H1 (cell line): Measurements from ENCODE around the gene HBD. TPM values are rescaled to one million over a fixed set of nuclear protein-coding genes. Genes with fewer than 3 reads are reported as not detected.

ENCODE experiments used
- CTCF ChIA-PET: fragments of 300-600 bp; sonication (Branson Sonifier 250); formaldehyde crosslinking; loops from one replicate; lab custom pipeline; 2021; ENCODE audit not compliant: partially characterized antibody; lab: Charles Lee
- POLR2A ChIA-PET: fragments of 300-600 bp; sonication (Branson Sonifier 250); formaldehyde crosslinking; loops from one replicate; lab custom pipeline; 2021; ENCODE audit warnings: inconsistent platforms; ENCODE audit not compliant: partially characterized antibody; lab: Charles Lee
- DNase-seq, 2 experiments: peaks; one replicate each; pipeline versions ENCODE4 v3.0.0 to v3.0.0-alpha.2; 2010 to 2022; ENCODE audit warnings: low spot score in 2 of 2, low read depth in 1 of 2, mixed read lengths in 1 of 2
- FAIRE-seq: peaks from 2 replicates; lab custom pipeline; 2011; peaks lifted over from hg19 to GRCh38; lab: Jason Lieb, UNC
- H2AFZ ChIP-seq: 2 replicates; pipeline ENCODE4 v1.8.1; 2012; ENCODE audit warnings: low read length, inconsistent platforms
- H2AK5ac ChIP-seq: 2 replicates; pipeline ENCODE4 v1.6.1; 2013; ENCODE audit warnings: low read depth, low read length
- H2BK120ac ChIP-seq: replicated peaks from 2 replicates; pipeline ENCODE3; 2013; ENCODE audit warnings: low read depth, low read length, inconsistent platforms
- H2BK12ac ChIP-seq: 2 replicates; pipeline ENCODE4 v1.6.1; 2013; ENCODE audit warnings: low read depth, low read length
- H2BK15ac ChIP-seq: 2 replicates; pipeline ENCODE4 v1.6.1; 2013; ENCODE audit warnings: low read length
- H2BK20ac ChIP-seq: 2 replicates; pipeline ENCODE4 v1.6.1; 2013; ENCODE audit warnings: low read length
- H2BK5ac ChIP-seq: 2 replicates; pipeline ENCODE4 v1.6.1; 2013; ENCODE audit warnings: low read depth, low read length
- H3K14ac ChIP-seq: 2 replicates; pipeline ENCODE4 v1.6.1; 2013; ENCODE audit warnings: inconsistent platforms; ENCODE audit not compliant: insufficient read length
- H3K18ac ChIP-seq: 2 replicates; pipeline ENCODE4 v1.6.1; 2013; ENCODE audit warnings: low read length; ENCODE audit errors: extremely low read depth
- H3K23ac ChIP-seq: 2 replicates; pipeline ENCODE4 v1.6.1; 2013; ENCODE audit warnings: inconsistent platforms; ENCODE audit not compliant: insufficient read length
- H3K23me2 ChIP-seq: 2 replicates; pipeline ENCODE4 v1.6.1; 2013; ENCODE audit warnings: low read depth, low read length
- H3K27ac ChIP-seq: 2 replicates; pipeline ENCODE4 v1.6.1; 2011; ENCODE audit warnings: low read depth, low read length, inconsistent platforms
- H3K27me3 ChIP-seq, 4 experiments: replicated peaks in 1 of 4; 1 replicate in 1 of 4; 2 replicates in 3 of 4; pipeline versions ENCODE4 v1.6.1 to v1.8.1; 2011 to 2013; ENCODE audit warnings: low read length in 3 of 4, mild to moderate bottlenecking in 3 of 4, inconsistent platforms in 2 of 4, mixed read lengths in 2 of 4, moderate library complexity in 1 of 4; ENCODE audit not compliant: control insufficient read depth in 3 of 4, insufficient read depth in 3 of 4; ENCODE audit errors: extremely low read depth in 1 of 4
- H3K36me3 ChIP-seq, 4 experiments: 2 replicates each; pipeline versions ENCODE4 v1.6.1 to v1.8.1; 2011 to 2013; ENCODE audit warnings: mild to moderate bottlenecking in 4 of 4, low read length in 3 of 4, moderate library complexity in 2 of 4, control low read depth in 1 of 4, inconsistent platforms in 1 of 4; ENCODE audit not compliant: insufficient read depth in 4 of 4, control insufficient read depth in 2 of 4
- H3K4ac ChIP-seq: replicated peaks from 2 replicates; pipeline ENCODE3; 2013; ENCODE audit warnings: low read length, low read depth, mixed read lengths, inconsistent platforms; ENCODE audit not compliant: insufficient read length
- H3K4me1 ChIP-seq, 4 experiments: replicated peaks in 1 of 4; 1 replicate in 1 of 4; 2 replicates in 3 of 4; pipeline versions ENCODE4 v1.6.1 to v1.8.1; 2011 to 2013; ENCODE audit warnings: low read length in 3 of 4, inconsistent platforms in 2 of 4, mixed read lengths in 1 of 4; ENCODE audit not compliant: insufficient read depth in 4 of 4, control insufficient read depth in 3 of 4
- H3K4me2 ChIP-seq, 2 experiments: 2 replicates each; pipeline versions ENCODE4 v1.6.1 to v1.8.1; 2011 to 2013; ENCODE audit warnings: low read depth in 2 of 2, low read length in 2 of 2, control low read depth in 1 of 2, inconsistent platforms in 1 of 2, mild to moderate bottlenecking in 1 of 2; ENCODE audit not compliant: insufficient read depth in 1 of 2
- H3K4me3 ChIP-seq, 4 experiments: fragments of 200-600, 300-600 bp in 1 of 4; sonication (generic), shearing (Covaris generic), sonication (Bioruptor Twin) in 1 of 4; 2 replicates each; pipeline versions ENCODE4 v1.5.1 to v1.8.1; 2011 to 2016; ENCODE audit warnings: low read length in 4 of 4, low read depth in 3 of 4, control low read depth in 2 of 4, inconsistent platforms in 2 of 4, mild to moderate bottlenecking in 2 of 4, mixed read lengths in 1 of 4, moderate library complexity in 1 of 4; ENCODE audit not compliant: insufficient read depth in 2 of 4; ENCODE audit errors: extremely low read depth in 1 of 4
- H3K56ac ChIP-seq: replicated peaks from 2 replicates; pipeline ENCODE3; 2013; ENCODE audit warnings: low read depth, mild to moderate bottlenecking, mixed read lengths, low read length, inconsistent platforms; ENCODE audit not compliant: insufficient read length
- H3K79me1 ChIP-seq: 2 replicates; pipeline ENCODE4 v1.6.1; 2013; ENCODE audit warnings: low read depth, low read length, control low read depth
- H3K79me2 ChIP-seq, 2 experiments: 2 replicates each; pipeline versions ENCODE4 v1.6.1 to v1.8.1; 2012 to 2013; ENCODE audit warnings: low read length in 2 of 2, mild to moderate bottlenecking in 2 of 2, inconsistent platforms in 1 of 2; ENCODE audit not compliant: insufficient read depth in 2 of 2, control insufficient read depth in 1 of 2
- H3K9ac ChIP-seq, 4 experiments: replicated peaks in 1 of 4; 1 replicate in 1 of 4; 2 replicates in 3 of 4; pipeline versions ENCODE4 v1.6.1 to v1.8.1; 2011 to 2013; ENCODE audit warnings: low read depth in 3 of 4, low read length in 3 of 4, control low read depth in 2 of 4, mild to moderate bottlenecking in 2 of 4, moderate library complexity in 2 of 4, inconsistent platforms in 1 of 4; ENCODE audit errors: extremely low read depth in 1 of 4
- H3K9me3 ChIP-seq, 2 experiments: 2 replicates each; pipeline versions ENCODE4 v1.6.1 to v1.8.1; 2012 to 2013; ENCODE audit warnings: mild to moderate bottlenecking in 2 of 2, moderate library complexity in 2 of 2, control low read depth in 1 of 2, inconsistent platforms in 1 of 2, low read depth in 1 of 2, low read length in 1 of 2, mixed read lengths in 1 of 2; ENCODE audit not compliant: insufficient read depth in 2 of 2
- H4K20me1 ChIP-seq, 2 experiments: replicated peaks in 1 of 2; 2 replicates each; pipeline versions ENCODE3 to v1.8.1; 2011 to 2013; ENCODE audit warnings: inconsistent platforms in 2 of 2, low read length in 2 of 2, mild to moderate bottlenecking in 1 of 2; ENCODE audit not compliant: insufficient read depth in 2 of 2, control insufficient read depth in 1 of 2
- H4K5ac ChIP-seq: 2 replicates; pipeline ENCODE4 v1.6.1; 2013; ENCODE audit warnings: low read length, low read depth, mixed read lengths, inconsistent platforms; ENCODE audit not compliant: insufficient read length
- H4K8ac ChIP-seq: 2 replicates; pipeline ENCODE4 v1.8.0; 2013; ENCODE audit warnings: mild to moderate bottlenecking, moderate library complexity, low read length, inconsistent platforms; ENCODE audit not compliant: insufficient read depth; ENCODE audit errors: extremely low read depth
- H4K91ac ChIP-seq: replicated peaks from 2 replicates; pipeline ENCODE3; 2013; ENCODE audit warnings: low read length, mixed read lengths, inconsistent platforms; ENCODE audit not compliant: insufficient read length
- BRCA1 ChIP-seq: IDR thresholded peaks from 2 replicates; pipeline ENCODE4 v1.6.1; 2012; ENCODE audit warnings: low read depth, low read length, improper control_type of control experiment
- CBX5 ChIP-seq: fragments of 300-800, 300-1000 bp; sonication (generic); IDR thresholded peaks from 2 replicates; pipeline ENCODE4 v1.7.1; 2016; ENCODE audit warnings: antibody characterized with exemption, low read length, low read depth
- CEBPB ChIP-seq: IDR thresholded peaks from 2 replicates; pipeline ENCODE4 v1.6.1; 2012; ENCODE audit warnings: low read depth, low read length
- CTBP2 ChIP-seq: IDR thresholded peaks from 2 replicates; pipeline ENCODE4 v1.7.0; 2011; ENCODE audit warnings: borderline replicate concordance, mild to moderate bottlenecking, moderate library complexity, mixed read lengths, low read length; ENCODE audit not compliant: insufficient read depth, insufficient read length
- MAX ChIP-seq: IDR thresholded peaks from 2 replicates; pipeline ENCODE4 v1.6.1; 2012; ENCODE audit warnings: inconsistent platforms
- RAD21 ChIP-seq, 2 experiments: IDR thresholded peaks in 1 of 2; conservative IDR thresholded peaks in 1 of 2; 2 replicates each; pipeline ENCODE4 v1.6.1; 2011; ENCODE audit warnings: low read depth in 2 of 2, low read length in 2 of 2, improper control_type of control experiment in 1 of 2, inconsistent platforms in 1 of 2, mild to moderate bottlenecking in 1 of 2, moderate library complexity in 1 of 2
- SIX5 ChIP-seq: IDR thresholded peaks from 2 replicates; pipeline ENCODE4 v1.6.1; 2011; ENCODE audit warnings: mild to moderate bottlenecking, low read depth, low read length
- TAF7 ChIP-seq: optimal IDR thresholded peaks from 2 replicates; pipeline ENCODE3; 2011; ENCODE audit warnings: low read depth, mild to moderate bottlenecking, inconsistent platforms, low read length, moderate library complexity, borderline replicate concordance
- WGBS, 2 experiments: shearing (Covaris generic) in 1 of 2; methylation state at CpG; one replicate each; pipeline versions ENCODE4 v1.1.6 to v1.1.7; 2013 to 2015; ENCODE audit warnings: low lambda C conversion rate in 2 of 2, mixed read lengths in 2 of 2, inconsistent platforms in 1 of 2, low coverage in 1 of 2, missing lambda C conversion rate in 1 of 2; ENCODE audit not compliant: insufficient replicate concordance in 2 of 2, insufficient coverage in 1 of 2, insufficient read length in 1 of 2; ENCODE audit errors: extremely low coverage in 1 of 2, missing lambda C conversion rate in 1 of 2; 5-methylcytosine and 5-hydroxymethylcytosine counted together
- polyA plus RNA-seq, 7 experiments: library from polyadenylated mRNA; depleted of rRNA in 3 of 7; stranded (reverse) in 5 of 7; unstranded in 2 of 7; fragments of >200 nt in 5 of 7; fragments of 200-250 nt in 2 of 7; gene quantifications; 1 replicate in 5 of 7; 2 replicates in 1 of 7; 4 replicates in 1 of 7; pipeline versions ENCODE4 v1.2.1 to v1.2.3, GENCODE V29; 2011 to 2013; ENCODE audit warnings: missing spikeins in 2 of 7, mixed read lengths in 2 of 7
- total RNA-seq: library from RNA; stranded (reverse); fragmentation: NEBNext Ultra II Directional; extraction: Animal tissue kit (Norgen Biotek cat#: 25700); gene quantifications from 2 replicates; pipeline ENCODE4 v1.2.1, GENCODE V29; 2021

The HBD gene
- total and polyA plus RNA-seq, 2 of the 8 experiments (the other 6 are each of a cell fraction or from before 2014, with no cell fraction given), result not detected

GRCh38 chr11:5231111-5231510, 3.2 kb downstream of the HBD start:
- 86% methylated on average over 2 of the region's 2 CpGs; no CpG with 5 or more reads in 1 of the 2 experiments for WGBS, 2 experiments
- Histone ChIP-seq H2BK20ac (no peak overlapping the region), H3K4me1 (no peaks in the 10 kb centered on the region), H2BK120ac (no peak overlapping the region), H3K4ac (no peak overlapping the region)
- TF ChIP-seq TAF7 (no peak), CEBPB (no peak), CBX5 (no peak), MAX (no peak), RAD21 (IDR thresholded peaks at IDR 0.05 in 1 of 2, conservative IDR thresholded peaks at IDR 0.05 in 1 of 2; ENCODE audit: low read depth in 2 of 2, low read length in 2 of 2) (no peak), CTBP2 (no peak), SIX5 (no peak), BRCA1 (no peak)
- TF ChIP-seq, all 59 proteins: peak for 0
- H3K27ac ChIP-seq, result no peak overlapping the region
- H4K5ac ChIP-seq, result no peak overlapping the region
- H3K4me3 ChIP-seq, result no peak overlapping the region
- no peaks in the 10 kb centered on the region for H4K20me1 ChIP-seq
- no peak overlapping the region for H3K4me2 ChIP-seq
- no peak overlapping the region for H3K18ac ChIP-seq
- no peaks in the 10 kb centered on the region for H3K27me3 ChIP-seq
- H3K23me2 ChIP-seq, result no peaks in the 10 kb centered on the region; the same call in 1 of the 2 replicates
- no peak for FAIRE-seq
- no peak overlapping the region for H4K8ac ChIP-seq
- no peak overlapping the region for H2AK5ac ChIP-seq
- H3K9ac ChIP-seq, result no peak overlapping the region
- H3K56ac ChIP-seq, result no peak overlapping the region
- ChIA-PET CTCF (interaction anchor here (1.7 kb wide), 1 partner anchor 9 kb away, joined by 4 read pairs; no protein-coding TSS in a partner anchor), POLR2A (no interaction called here)
- no peak overlapping the region for H2AFZ ChIP-seq
- no peaks in the 10 kb centered on the region for H3K9me3 ChIP-seq
- H3K36me3 ChIP-seq, result no peaks in the 10 kb centered on the region
- no peaks in the 10 kb centered on the region for H3K79me2 ChIP-seq
- no peak overlapping the region for H2BK15ac ChIP-seq
- H2BK5ac ChIP-seq, result no peak overlapping the region
- DNase-seq, result no peak
- H3K14ac ChIP-seq, result no peak overlapping the region
- H4K91ac ChIP-seq, result no peak overlapping the region
- H2BK12ac ChIP-seq, result no peak overlapping the region
- no peak overlapping the region for H3K23ac ChIP-seq
- H3K79me1 ChIP-seq, result no peaks in the 10 kb centered on the region
